Coronary artery (tissue), 2 donors: ENCODE data around the gene TPM4.
"Not testable (repeated sequence)": the region's sequence is repeated elsewhere in the genome, so short reads cannot be mapped to it uniquely, and the experiment has no call there.

Experiments used
- DNase-seq: peaks from one replicate; pipeline ENCODE4 v3.0.0-alpha.2; 2017; ENCODE audit warnings: low spot score
- H3K27ac ChIP-seq, 2 donors: fragments of 200-600 bp; sonication (generic); one replicate each; pipeline ENCODE4 v1.5.1; 2016 to 2019
- H3K4me3 ChIP-seq: fragments of 200-600 bp; sonication (generic); 2 replicates; pipeline ENCODE4 v1.5.1; 2016; ENCODE audit warnings: mild to moderate bottlenecking, moderate library complexity
- CTCF ChIP-seq: fragments of 200-600 bp; sonication (generic); IDR thresholded peaks from one replicate; pipeline ENCODE4 v1.5.1; 2019; ENCODE audit warnings: antibody characterized with exemption

The TPM4 gene

GRCh38 chr19:16118489-16119033 lies 42.3 kb downstream of the TPM4 start:
- H3K27ac ChIP-seq, result peak overlapping the region in 1 of 2 donors; percentile 17
- no peak overlapping the region for H3K4me3 ChIP-seq
- TF ChIP-seq CTCF, result no peak
- DNase-seq, result no peak

- not testable (repeated sequence) for H3K4me3 ChIP-seq, DNase-seq
- H3K27ac ChIP-seq, result peak overlapping the region in 1 of 2 donors; percentile 40
These were observed 43.0 kb downstream of the TPM4 start for GRCh38 chr19:16119075-16119857.

GRCh38 chr19:16121141-16121540 lies 44.8 kb downstream of the TPM4 start:
- DNase-seq, result no peak

GRCh38 chr19:16121967-16122366 lies 45.7 kb downstream of the TPM4 start:
- DNase-seq, result no peak
- H3K27ac ChIP-seq, result no peak overlapping the region
- no peak overlapping the region for H3K4me3 ChIP-seq
- TF ChIP-seq CTCF, result no peak

More at GRCh38 chr19:16121141-16121540, 44.8 kb downstream of the TPM4 start:
- no peak for TF ChIP-seq CTCF
- no peak overlapping the region for H3K27ac ChIP-seq
- H3K4me3 ChIP-seq, result no peak overlapping the region

- no peak for DNase-seq
- no peak for TF ChIP-seq CTCF
- no peak overlapping the region for H3K4me3 ChIP-seq
- H3K27ac ChIP-seq, result no peak overlapping the region
These were observed 48.7 kb downstream of the TPM4 start for GRCh38 chr19:16124953-16125352.

- TF ChIP-seq CTCF, result no peak
- no peak for DNase-seq
- no peak overlapping the region for H3K4me3 ChIP-seq
- no peak overlapping the region for H3K27ac ChIP-seq
These were observed 49.6 kb downstream of the TPM4 start for GRCh38 chr19:16125737-16126495.

- Histone ChIP-seq H3K4me3 (no peak overlapping the region), H3K27ac (no peak overlapping the region)
- no peak for DNase-seq
- TF ChIP-seq CTCF, result no peak
These were observed 50.8 kb downstream of the TPM4 start for GRCh38 chr19:16127080-16127479.
